GM11168 (cell line): Measurements from ENCODE around the gene LMAN2.

Experiments used
- in situ Hi-C: fragments of 300-500 bp; cut with MboI; formaldehyde crosslinking; loops from one replicate; pipeline ENCODE4 v1.12.0; 2022; ENCODE audit warnings: low sequenced_read_pairs; ENCODE audit not compliant: unreplicated experiment

Gene LMAN2

GRCh38 chr5:177297922-177298321 is 53.5 kb downstream of the LMAN2 start:
- in situ Hi-C loops = no loop called here

GRCh38 chr5:177296581-177296980 is 54.9 kb downstream of the LMAN2 start:
- in situ Hi-C loops = no loop called here

GRCh38 chr5:177295924-177296323 is 55.5 kb downstream of the LMAN2 start:
- in situ Hi-C loops = no loop called here

GRCh38 chr5:177294632-177295031 is 56.8 kb downstream of the LMAN2 start:
- in situ Hi-C loops = no loop called here

- in situ Hi-C loops = no loop called here
These were observed 57.5 kb downstream of the LMAN2 start for GRCh38 chr5:177293819-177294581.

- in situ Hi-C loops = no loop called here
These were observed 59.7 kb downstream of the LMAN2 start for GRCh38 chr5:177291735-177292134.

GRCh38 chr5:177290816-177291596 is 60.5 kb downstream of the LMAN2 start:
- in situ Hi-C loops = no loop called here

- in situ Hi-C loops = no loop called here
These were observed 63.3 kb downstream of the LMAN2 start for GRCh38 chr5:177288191-177288590.
